Right atrium auricular region (tissue), 2 donors: ENCODE data around the gene GRP. TPM values are rescaled to one million over a fixed set of nuclear protein-coding genes. Genes with fewer than 3 reads are reported as not detected.

ENCODE experiments used
- DNase-seq: peaks from one replicate; pipeline ENCODE4 v3.0.0-alpha.2; 2019; ENCODE audit warnings: low spot score
- H3K27ac ChIP-seq, 2 donors: fragments of 200-600 bp; sonication (generic); 1 replicate in 1 of 2; 2 replicates in 1 of 2; pipeline ENCODE4 v1.5.1; 2016 to 2019
- H3K27me3 ChIP-seq, 2 donors: fragments of 200-600 bp; sonication (generic); one replicate each; pipeline versions ENCODE4 v1.5.1 to v1.6.0; 2017 to 2019
- H3K36me3 ChIP-seq: fragments of 200-600 bp; sonication (generic); one replicate; pipeline ENCODE4 v1.5.1; 2016
- H3K4me1 ChIP-seq, 2 donors: fragments of 200-600 bp; sonication (generic); one replicate each; pipeline versions ENCODE4 v1.5.1 to v1.6.0; 2017 to 2019
- H3K4me3 ChIP-seq, 2 donors: fragments of 200-600 bp; sonication (generic); 1 replicate in 1 of 2; 2 replicates in 1 of 2; pipeline ENCODE4 v1.5.1; 2017 to 2019; ENCODE audit warnings: mild to moderate bottlenecking in 1 of 2, moderate library complexity in 1 of 2
- H3K9me3 ChIP-seq, 2 donors: fragments of 200-600 bp; sonication (generic); one replicate each; pipeline ENCODE4 v1.5.1; 2019
- total RNA-seq, 2 donors: library from RNA; depleted of rRNA; stranded (reverse); fragments of >200 nt; gene quantifications; one replicate each; pipeline ENCODE4 v1.1.0, GENCODE V29; 2016
- TF ChIP-seq, protein P1 (sequence below), 2 donors: fragments of 200-600 bp; sonication (generic); IDR thresholded peaks; one replicate each; pipeline ENCODE4 v1.5.1; 2019; ENCODE audit warnings: antibody characterized with exemption in 2 of 2

Gene GRP
- total RNA-seq, 2 donors from 2014 or later, result not detected

DNA sequence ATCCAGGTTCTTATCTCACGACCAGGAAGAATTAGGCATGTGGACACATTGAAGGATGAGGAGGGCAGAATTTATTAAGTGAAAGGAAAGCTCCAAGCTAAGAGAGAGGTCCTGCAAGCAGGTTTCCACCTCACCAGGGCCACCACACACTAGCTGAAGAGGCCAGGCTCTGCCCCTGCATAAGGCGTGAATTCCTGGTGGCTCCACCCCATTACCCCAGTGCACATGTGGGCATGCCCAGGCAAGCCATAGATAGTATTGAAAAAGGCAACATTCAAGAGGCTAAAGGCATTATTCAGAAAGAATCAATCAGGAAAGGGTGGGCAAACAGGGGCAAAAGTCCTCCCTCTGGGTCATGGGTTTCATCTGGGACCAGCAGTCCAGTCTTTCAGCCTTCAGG is 30.9 kb upstream of the GRP start:
- no peaks in the 10 kb centered on the region for H3K4me1 ChIP-seq
- H3K4me3 ChIP-seq, result no peak overlapping the region
- TF ChIP-seq, protein P1, sequence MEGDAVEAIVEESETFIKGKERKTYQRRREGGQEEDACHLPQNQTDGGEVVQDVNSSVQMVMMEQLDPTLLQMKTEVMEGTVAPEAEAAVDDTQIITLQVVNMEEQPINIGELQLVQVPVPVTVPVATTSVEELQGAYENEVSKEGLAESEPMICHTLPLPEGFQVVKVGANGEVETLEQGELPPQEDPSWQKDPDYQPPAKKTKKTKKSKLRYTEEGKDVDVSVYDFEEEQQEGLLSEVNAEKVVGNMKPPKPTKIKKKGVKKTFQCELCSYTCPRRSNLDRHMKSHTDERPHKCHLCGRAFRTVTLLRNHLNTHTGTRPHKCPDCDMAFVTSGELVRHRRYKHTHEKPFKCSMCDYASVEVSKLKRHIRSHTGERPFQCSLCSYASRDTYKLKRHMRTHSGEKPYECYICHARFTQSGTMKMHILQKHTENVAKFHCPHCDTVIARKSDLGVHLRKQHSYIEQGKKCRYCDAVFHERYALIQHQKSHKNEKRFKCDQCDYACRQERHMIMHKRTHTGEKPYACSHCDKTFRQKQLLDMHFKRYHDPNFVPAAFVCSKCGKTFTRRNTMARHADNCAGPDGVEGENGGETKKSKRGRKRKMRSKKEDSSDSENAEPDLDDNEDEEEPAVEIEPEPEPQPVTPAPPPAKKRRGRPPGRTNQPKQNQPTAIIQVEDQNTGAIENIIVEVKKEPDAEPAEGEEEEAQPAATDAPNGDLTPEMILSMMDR (IDR thresholded peaks at IDR 0.05), result no peak
- H3K9me3 ChIP-seq, result no peaks in the 10 kb centered on the region
- no peak overlapping the region for H3K27ac ChIP-seq
- no peak for DNase-seq
- H3K27me3 ChIP-seq, result no peaks in the 10 kb centered on the region
- H3K36me3 ChIP-seq, result no peaks in the 10 kb centered on the region

DNA sequence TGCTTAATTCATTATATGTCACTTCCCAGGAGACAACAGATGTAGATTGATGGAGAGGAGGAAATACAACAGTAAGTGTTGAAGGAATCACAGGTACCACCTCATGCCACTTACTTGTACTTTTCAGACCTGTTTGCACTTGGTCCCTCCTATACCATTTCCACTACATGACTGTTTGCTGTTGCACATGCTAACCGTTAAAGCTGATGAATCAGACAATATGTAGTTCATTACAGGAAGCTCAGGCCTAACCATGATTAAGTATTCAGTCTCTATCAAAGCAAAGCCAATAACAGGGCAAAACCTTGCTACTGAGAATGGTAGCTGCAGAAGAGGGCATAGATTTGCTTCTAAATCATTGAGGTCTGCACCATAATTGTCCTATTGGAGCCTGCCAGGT is 30.2 kb upstream of the GRP start:
- no peak for DNase-seq
- Histone ChIP-seq H3K27me3 (no peaks in the 10 kb centered on the region), H3K4me1 (no peaks in the 10 kb centered on the region), H3K9me3 (no peaks in the 10 kb centered on the region), H3K4me3 (no peak overlapping the region), H3K27ac (no peak overlapping the region), H3K36me3 (no peaks in the 10 kb centered on the region)
- TF ChIP-seq, protein P1 (IDR thresholded peaks at IDR 0.05), result no peak

DNA sequence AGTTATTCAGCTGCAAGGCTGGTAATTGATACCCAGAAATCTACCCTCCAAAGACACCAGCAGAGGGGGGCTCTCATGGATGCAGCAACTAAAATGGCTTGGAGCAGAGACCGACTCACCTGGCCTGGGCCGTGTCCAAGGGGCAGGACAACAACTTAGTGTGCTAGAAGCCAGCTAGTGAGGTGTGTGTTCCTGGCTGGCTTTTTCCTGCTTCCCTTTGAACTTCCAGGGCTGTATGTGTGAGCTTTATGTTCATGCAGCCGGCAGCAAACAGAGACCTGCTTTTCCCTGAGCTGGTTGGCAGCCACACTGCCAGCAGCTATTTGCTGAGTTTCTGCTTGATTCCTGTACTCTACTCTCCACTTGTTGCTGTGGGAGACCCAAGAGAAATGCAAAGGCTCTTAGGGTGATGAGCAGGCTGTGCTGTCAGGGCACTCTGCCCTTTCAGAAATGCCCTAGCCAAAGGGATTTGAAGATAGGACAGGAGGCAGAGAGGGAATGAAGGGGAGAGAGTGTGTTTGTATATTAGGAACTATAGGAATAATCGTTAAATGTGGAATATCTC is 23.7 kb upstream of the GRP start:
- no peak for DNase-seq
- Histone ChIP-seq H3K9me3 (no peaks in the 10 kb centered on the region), H3K36me3 (no peaks in the 10 kb centered on the region), H3K4me1 (no peaks in the 10 kb centered on the region), H3K4me3 (no peak overlapping the region), H3K27ac (no peak overlapping the region), H3K27me3 (no peaks in the 10 kb centered on the region)
- TF ChIP-seq, protein P1 (IDR thresholded peaks at IDR 0.05), result no peak

DNA sequence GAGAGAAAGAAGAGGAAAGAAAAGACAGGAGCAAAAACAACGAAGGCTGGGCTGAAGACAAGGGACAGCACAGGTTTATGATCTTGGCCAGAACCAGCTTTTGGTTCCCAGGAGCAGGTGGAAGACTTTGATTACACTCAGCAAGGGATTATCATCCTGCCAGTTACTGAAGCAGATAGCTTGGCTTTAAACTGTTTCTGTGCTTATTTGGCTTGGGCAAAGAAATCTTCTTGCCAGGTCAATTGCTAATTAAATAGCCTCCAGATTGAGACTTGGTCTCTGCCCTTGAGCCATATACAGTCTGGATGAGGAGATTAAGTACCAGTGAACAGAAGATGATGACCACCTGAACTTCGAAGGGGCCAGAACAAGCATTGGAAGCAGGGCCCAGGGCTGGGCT is 22.3 kb upstream of the GRP start:
- H3K9me3 ChIP-seq, result no peaks in the 10 kb centered on the region
- H3K36me3 ChIP-seq, result no peaks in the 10 kb centered on the region
- H3K4me1 ChIP-seq, result no peaks in the 10 kb centered on the region
- TF ChIP-seq, protein P1 (IDR thresholded peaks at IDR 0.05), result no peak
- no peak for DNase-seq
- no peak overlapping the region for H3K27ac ChIP-seq
- no peaks in the 10 kb centered on the region for H3K27me3 ChIP-seq
- no peak overlapping the region for H3K4me3 ChIP-seq

DNA sequence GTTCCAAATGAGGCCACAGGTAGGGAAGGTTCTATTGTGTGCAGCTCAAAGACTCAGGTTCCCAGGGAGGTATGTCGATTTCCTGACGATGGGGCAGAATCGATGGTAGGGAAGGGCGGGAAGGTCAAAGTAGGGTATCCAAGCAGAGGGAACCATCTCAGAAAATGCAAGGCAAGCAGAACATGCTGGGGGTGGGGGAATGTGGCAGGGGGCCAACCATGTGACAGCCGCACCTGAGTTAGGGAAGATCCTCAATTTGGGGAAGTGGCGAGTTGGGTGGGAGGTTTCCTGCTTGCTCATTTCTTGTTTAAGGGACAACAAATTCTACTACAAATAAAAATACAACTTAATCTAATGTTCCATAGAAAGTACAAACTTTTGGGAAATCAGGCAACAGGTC is 21.7 kb upstream of the GRP start:
- Histone ChIP-seq H3K27me3 (no peaks in the 10 kb centered on the region), H3K4me3 (no peak overlapping the region), H3K4me1 (no peaks in the 10 kb centered on the region), H3K36me3 (no peaks in the 10 kb centered on the region), H3K27ac (no peak overlapping the region), H3K9me3 (no peaks in the 10 kb centered on the region)
- TF ChIP-seq, protein P1 (IDR thresholded peaks at IDR 0.05), result no peak
- DNase-seq, result no peak

DNA sequence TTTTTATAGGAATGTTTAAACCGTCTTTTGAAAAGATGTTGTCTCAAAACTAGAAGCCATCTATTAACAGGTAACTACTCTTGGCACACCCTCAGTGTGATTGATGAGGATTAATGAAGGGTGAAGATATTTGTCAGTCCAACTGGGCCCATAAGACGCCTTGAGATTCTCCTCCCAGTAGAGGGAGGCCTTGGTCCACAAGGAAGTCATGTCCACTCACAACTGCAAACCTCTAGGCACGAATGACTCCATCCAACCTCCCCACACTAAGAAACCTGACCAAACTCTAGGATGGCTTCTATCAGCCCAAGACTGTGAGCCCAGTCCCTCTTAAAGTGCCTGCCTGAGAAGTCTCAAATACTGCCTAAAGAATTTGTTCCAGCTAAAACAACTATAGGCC is 19.2 kb upstream of the GRP start:
- TF ChIP-seq, protein P1 (IDR thresholded peaks at IDR 0.05), result no peak
- no peaks in the 10 kb centered on the region for H3K9me3 ChIP-seq

More for the DNA sequence above, 19.2 kb upstream of the GRP start:
- Histone ChIP-seq H3K27ac (no peak overlapping the region), H3K27me3 (no peaks in the 10 kb centered on the region), H3K36me3 (no peaks in the 10 kb centered on the region), H3K4me1 (no peaks in the 10 kb centered on the region), H3K4me3 (no peak overlapping the region)
- no peak for DNase-seq
